Right renal cortex interstitium (tissue), 3 donors: ENCODE measurements around the gene CBX3. TPM values are rescaled to one million over a fixed set of nuclear protein-coding genes. Genes with fewer than 3 reads are reported as not detected.
"Not testable (repeated sequence)": the region's sequence is repeated elsewhere in the genome, so short reads cannot be mapped to it uniquely, and the experiment has no call there.

Experiments used
- DNase-seq, 3 donors: peaks; one replicate each; pipeline ENCODE4 v3.0.0-alpha.2; 2013; ENCODE audit warnings: low read depth in 3 of 3, low spot score in 2 of 3
- polyA plus RNA-seq, 3 donors: library from polyadenylated mRNA; unstranded; fragments of 120-200 nt; gene quantifications; one replicate each; pipeline ENCODE4 v1.2.1, GENCODE V29; 2013; ENCODE audit not compliant: insufficient read length in 3 of 3

CBX3 gene
- polyA plus RNA-seq = 100 to 1,000 TPM; 341 to 386 (median 370) TPM

GRCh38 chr7:26201247-26202018 is at the start of gene CBX3:
TSS of gene CBX3 (plus strand) at chr7:26201745. CDS start at chr7:26202999, 1,254 bp downstream.
- DNase-seq = peak in 1 of 3 donors; percentile 85

GRCh38 chr7:26151953-26152781 is 49.4 kb upstream of the CBX3 start, which contains the start of gene NFE2L3:
TSS of gene NFE2L3 (plus strand) at chr7:26152198. CDS start at chr7:26152499, 301 bp downstream.
- peak in 1 of 3 donors; percentile 42 for DNase-seq

GRCh38 chr7:26152782-26153240 is 48.7 kb upstream of the CBX3 start:
- DNase-seq = not testable (repeated sequence)

GRCh38 chr7:26153241-26153822 is 48.2 kb upstream of the CBX3 start:
- no peak for DNase-seq

GRCh38 chr7:26153823-26154783 is 47.4 kb upstream of the CBX3 start:
- DNase-seq = no peak

- no peak for DNase-seq
Measured at GRCh38 chr7:26155531-26156375, 45.8 kb upstream of the CBX3 start.

- DNase-seq = no peak
Measured at GRCh38 chr7:26156451-26157420, 44.8 kb upstream of the CBX3 start.

GRCh38 chr7:26157520-26158105 is 43.9 kb upstream of the CBX3 start:
- DNase-seq = no peak

GRCh38 chr7:26159243-26159642 is 42.3 kb upstream of the CBX3 start:
- DNase-seq = no peak

GRCh38 chr7:26160896-26161295 is 40.6 kb upstream of the CBX3 start:
- DNase-seq = no peak

- no peak for DNase-seq
Measured at GRCh38 chr7:26162431-26162830, 39.1 kb upstream of the CBX3 start.

- DNase-seq = not testable (repeated sequence)
Measured at GRCh38 chr7:26163804-26164203, 37.7 kb upstream of the CBX3 start.

- no peak for DNase-seq
Measured at GRCh38 chr7:26165950-26166683, 35.4 kb upstream of the CBX3 start.

- no peak for DNase-seq
Measured at GRCh38 chr7:26166684-26167266, 34.8 kb upstream of the CBX3 start.

- no peak for DNase-seq
Measured at GRCh38 chr7:26167303-26167934, 34.1 kb upstream of the CBX3 start.

GRCh38 chr7:26168458-26169023 is 33.0 kb upstream of the CBX3 start:
- DNase-seq = no peak
